IMR-90 (cell line): ENCODE results near the gene HERC6. TPM values are rescaled to one million over a fixed set of nuclear protein-coding genes. Genes with fewer than 3 reads are reported as not detected.

Experiments
- ATAC-seq: fragments of 200-7000 bp; cut with Tn5 transposase; 2 replicates; pipeline ENCODE4 v1.9.1; 2020; ENCODE audit warnings: low read depth, mild to moderate bottlenecking, moderate library complexity
- BruUV-seq: library from RNA; stranded (reverse); fragments of 400-500 nt; replicated peaks from 2 replicates; lab custom pipeline; 2021; lab: Mats Ljungman, UMichigan
- CTCF ChIA-PET: fragments of 300-600 bp; formaldehyde crosslinking; extraction: SDS; loops from one replicate; lab custom pipeline; 2021; ENCODE audit warnings: antibody characterized with exemption; lab: Yijun Ruan, JAX
- POLR2A ChIA-PET: fragments of 300-600 bp; sonication (Branson Sonifier 250); formaldehyde crosslinking; loops from one replicate; lab custom pipeline; 2022; ENCODE audit warnings: antibody characterized with exemption; ENCODE audit not compliant: unreplicated experiment; lab: Charles Lee
- DNase-seq: peaks from one replicate; pipeline ENCODE4 v3.0.0; 2013
- H2AFZ ChIP-seq: replicated peaks from 2 replicates; pipeline ENCODE3; 2013; ENCODE audit warnings: low read length, mild to moderate bottlenecking; ENCODE audit not compliant: poor library complexity
- H2AK5ac ChIP-seq: 2 replicates; pipeline ENCODE4 v1.6.1; 2013; ENCODE audit warnings: low read depth, low read length, inconsistent platforms
- H2AK9ac ChIP-seq: replicated peaks from 2 replicates; pipeline ENCODE3; 2013; ENCODE audit warnings: mild to moderate bottlenecking, low read depth, low read length, moderate library complexity; ENCODE audit not compliant: poor library complexity
- H2BK120ac ChIP-seq: 2 replicates; pipeline ENCODE4 v1.6.1; 2013; ENCODE audit warnings: low read depth, low read length, inconsistent platforms
- H2BK15ac ChIP-seq: 3 replicates; pipeline ENCODE4 v1.6.1; 2013; ENCODE audit warnings: low read depth, low read length, inconsistent platforms
- H2BK20ac ChIP-seq: 2 replicates; pipeline ENCODE4 v1.6.1; 2013; ENCODE audit warnings: low read depth, mild to moderate bottlenecking, inconsistent platforms, low read length, moderate library complexity
- H2BK5ac ChIP-seq: 2 replicates; pipeline ENCODE4 v1.6.1; 2013; ENCODE audit warnings: mild to moderate bottlenecking, low read depth, low read length, inconsistent platforms; ENCODE audit not compliant: poor library complexity, severe bottlenecking
- H3K14ac ChIP-seq: replicated peaks from 2 replicates; pipeline ENCODE4 v1.6.1; 2013; ENCODE audit warnings: low read depth, low read length, inconsistent platforms
- H3K18ac ChIP-seq: 2 replicates; pipeline ENCODE4 v1.6.1; 2013; ENCODE audit warnings: low read depth, low read length, control low read depth
- H3K23ac ChIP-seq: 2 replicates; pipeline ENCODE4 v1.6.1; 2013; ENCODE audit warnings: low read depth, low read length, inconsistent platforms
- H3K27ac ChIP-seq: 2 replicates; pipeline ENCODE4 v1.5.1; 2013; ENCODE audit warnings: mild to moderate bottlenecking, control low read depth, low read length; ENCODE audit not compliant: insufficient read depth
- H3K27me3 ChIP-seq: 2 replicates; pipeline ENCODE4 v1.6.1; 2013; ENCODE audit warnings: low read length; ENCODE audit not compliant: control insufficient read depth, insufficient read depth
- H3K36me3 ChIP-seq: 2 replicates; pipeline ENCODE4 v1.6.1; 2013; ENCODE audit warnings: low read length, mixed read lengths; ENCODE audit not compliant: control insufficient read depth, insufficient read depth
- H3K4ac ChIP-seq: 2 replicates; pipeline ENCODE4 v1.6.1; 2013; ENCODE audit warnings: low read depth, low read length, inconsistent platforms
- H3K4me1 ChIP-seq: 2 replicates; pipeline ENCODE4 v1.6.1; 2013; ENCODE audit warnings: low read length, mixed read lengths; ENCODE audit not compliant: control insufficient read depth, insufficient read depth
- H3K4me2 ChIP-seq: 2 replicates; pipeline ENCODE4 v1.6.1; 2013; ENCODE audit warnings: low read depth, mild to moderate bottlenecking, control low read depth, low read length, moderate library complexity
- H3K4me3 ChIP-seq: 2 replicates; pipeline ENCODE4 v1.5.1; 2013; ENCODE audit warnings: low read depth, mild to moderate bottlenecking, control low read depth, low read length, moderate library complexity; ENCODE audit not compliant: insufficient read depth
- H3K56ac ChIP-seq: 2 replicates; pipeline ENCODE4 v1.6.1; 2013; ENCODE audit warnings: low read length, inconsistent platforms; ENCODE audit not compliant: insufficient read depth; ENCODE audit errors: extremely low read depth
- H3K79me1 ChIP-seq, 2 experiments: 2 replicates each; pipeline ENCODE4 v1.6.1; 2013; ENCODE audit warnings: low read length in 2 of 2, inconsistent platforms in 1 of 2, low read depth in 1 of 2
- H3K9ac ChIP-seq: 2 replicates; pipeline ENCODE4 v1.6.1; 2013; ENCODE audit warnings: low read depth, low read length, control low read depth
- H3K9me1 ChIP-seq: 2 replicates; pipeline ENCODE4 v1.6.1; 2013; ENCODE audit warnings: low read length, inconsistent platforms; ENCODE audit not compliant: insufficient read depth
- H3K9me3 ChIP-seq: 2 replicates; pipeline ENCODE4 v1.6.1; 2013; ENCODE audit warnings: low read length; ENCODE audit not compliant: control insufficient read depth, insufficient read depth
- H4K20me1 ChIP-seq: 2 replicates; pipeline ENCODE4 v1.6.1; 2013; ENCODE audit warnings: low read length, inconsistent platforms; ENCODE audit not compliant: insufficient read depth
- H4K5ac ChIP-seq: 2 replicates; pipeline ENCODE4 v1.6.1; 2013; ENCODE audit warnings: mild to moderate bottlenecking, low read depth, low read length, control low read depth
- H4K8ac ChIP-seq, 2 experiments: 2 replicates each; pipeline ENCODE4 v1.6.1; 2013; ENCODE audit warnings: low read depth in 2 of 2, low read length in 2 of 2, control low read depth in 1 of 2, inconsistent platforms in 1 of 2
- H4K91ac ChIP-seq: 2 replicates; pipeline ENCODE4 v1.6.1; 2013; ENCODE audit warnings: low read depth, low read length, inconsistent platforms; ENCODE audit not compliant: insufficient read depth
- BHLHE40 ChIP-seq: fragments of 150-350 bp; IDR thresholded peaks from 2 replicates; pipeline ENCODE4 v1.6.1; 2016; ENCODE audit warnings: mild to moderate bottlenecking, low read depth, low read length
- CEBPB ChIP-seq: IDR thresholded peaks from 2 replicates; pipeline ENCODE4 v1.6.1; 2012; ENCODE audit warnings: low read depth, low read length, improper control_type of control experiment
- CHD1 ChIP-seq: IDR thresholded peaks from 2 replicates; pipeline ENCODE4 v1.6.1; 2012; ENCODE audit warnings: low read depth, low read length, improper control_type of control experiment
- FOS ChIP-seq: fragments of 150-350 bp; IDR thresholded peaks from 2 replicates; pipeline ENCODE4 v1.6.1; 2016; ENCODE audit warnings: low read depth, low read length
- MAFK ChIP-seq: IDR thresholded peaks from 2 replicates; pipeline ENCODE4 v1.6.1; 2012; ENCODE audit warnings: low read depth, low read length, improper control_type of control experiment
- MAZ ChIP-seq: IDR thresholded peaks from 2 replicates; pipeline ENCODE4 v1.6.1; 2012; ENCODE audit warnings: low read depth, mild to moderate bottlenecking, low read length, improper control_type of control experiment, moderate library complexity, borderline replicate concordance
- MXI1 ChIP-seq: IDR thresholded peaks from 2 replicates; pipeline ENCODE4 v1.6.1; 2012; ENCODE audit warnings: low read depth, mild to moderate bottlenecking, low read length, moderate library complexity, borderline replicate concordance
- NFE2L2 ChIP-seq: fragments of 150-350 bp; IDR thresholded peaks from 2 replicates; pipeline ENCODE4 v1.6.1; 2016; ENCODE audit warnings: low read depth, mild to moderate bottlenecking, low read length
- POLR2A ChIP-seq: IDR thresholded peaks from 2 replicates; pipeline ENCODE4 v1.6.1; 2012; ENCODE audit warnings: mild to moderate bottlenecking, low read depth, low read length
- RAD21 ChIP-seq: IDR thresholded peaks from 2 replicates; pipeline ENCODE4 v1.6.1; 2012; ENCODE audit warnings: low read length, improper control_type of control experiment
- RCOR1 ChIP-seq: IDR thresholded peaks from 2 replicates; pipeline ENCODE4 v1.6.1; 2012; ENCODE audit warnings: mild to moderate bottlenecking, low read length, improper control_type of control experiment; ENCODE audit not compliant: insufficient replicate concordance
- RFX5 ChIP-seq: IDR thresholded peaks from 2 replicates; pipeline ENCODE4 v1.8.0; 2012; ENCODE audit warnings: low read depth, mild to moderate bottlenecking, low read length, moderate library complexity
- SMC3 ChIP-seq: fragments of 150-350 bp; IDR thresholded peaks from 2 replicates; pipeline ENCODE4 v1.6.1; 2016; ENCODE audit warnings: low read depth, mild to moderate bottlenecking, antibody characterized with exemption, low read length, moderate library complexity
- WGBS, 2 experiments: methylation state at CpG; one replicate each; pipeline versions ENCODE4 v1.1.5 to v1.1.7; 2013; ENCODE audit warnings: missing lambda C conversion rate in 2 of 2; ENCODE audit not compliant: insufficient read length in 1 of 2; ENCODE audit errors: extremely low coverage in 2 of 2; 5-methylcytosine and 5-hydroxymethylcytosine counted together
- dilution Hi-C: fragments of 300-500 bp; cut with HindIII; formaldehyde crosslinking; loops from one replicate; pipeline ENCODE4 v1.14.3; 2018; ENCODE audit warnings: low sequenced_read_pairs; ENCODE audit not compliant: unreplicated experiment
- in situ Hi-C: fragments of 300-500 bp; cut with MboI; formaldehyde crosslinking; loops from 3 replicates; pipeline ENCODE4 v1.14.3; 2019; ENCODE audit warnings: low sequenced_read_pairs, inconsistent platforms, mixed read lengths
- intact Hi-C: fragments of 100-400 bp; cut with micrococcal nuclease; formaldehyde crosslinking; loops from 2 replicates; pipeline ENCODE4 v1.10.0; 2022
- polyA plus RNA-seq, 3 experiments: library from polyadenylated mRNA; depleted of rRNA; stranded (reverse); fragments of >200 nt; gene quantifications; 2 replicates each; pipeline ENCODE4 v1.2.3, GENCODE V29; 2012; ENCODE audit warnings: low replicate concordance in 1 of 3
- total RNA-seq: library from RNA; depleted of rRNA; stranded (reverse); fragments of >200 nt; gene quantifications from 2 replicates; pipeline ENCODE4 v1.2.3, GENCODE V29; 2012
- TF ChIP-seq, protein P1 (sequence below): fragments of 150-350 bp; IDR thresholded peaks from 2 replicates; pipeline ENCODE4 v1.6.1; 2017; ENCODE audit warnings: mild to moderate bottlenecking, antibody characterized with exemption, low read length, low read depth
- TF ChIP-seq, protein P2 (sequence below): fragments of 150-350 bp; IDR thresholded peaks from 2 replicates; pipeline ENCODE4 v1.6.1; 2016; ENCODE audit warnings: low read depth, mild to moderate bottlenecking, low read length, moderate library complexity, borderline replicate concordance
- TF ChIP-seq, protein P3 (sequence below): conservative IDR thresholded peaks from 2 replicates; pipeline ENCODE4 v1.5.1; 2012; ENCODE audit warnings: mild to moderate bottlenecking, low read depth, low read length, improper control_type of control experiment

Gene HERC6
- total and polyA plus RNA-seq, 2 of the 4 experiments (the other 2 are of a cell fraction) = 0.53 to 1.6 TPM

GRCh38 chr4:88467392-88467791 lies 88.7 kb downstream of the HERC6 start:
- ATAC-seq = no peak
- no peak overlapping the region for H3K18ac ChIP-seq
- CTCF ChIA-PET = no interaction called here

More at GRCh38 chr4:88467392-88467791, 88.7 kb downstream of the HERC6 start:
- POLR2A ChIA-PET = no interaction called here
- Histone ChIP-seq H4K5ac (no peak overlapping the region), H2BK5ac (no peak overlapping the region), H2AK5ac (no peak overlapping the region), H2BK15ac (no peak overlapping the region), H2AFZ (no peak overlapping the region), H3K4me2 (no peak overlapping the region), H2BK120ac (no peak overlapping the region), H4K8ac (no peak overlapping the region), H3K4ac (no peak overlapping the region), H3K36me3 (no peaks in the 10 kb centered on the region), H2AK9ac (no peak overlapping the region), H3K56ac (no peak overlapping the region), H3K14ac (no peak overlapping the region), H3K27ac (no peak overlapping the region), H2BK20ac (no peak overlapping the region), H3K9me1 (no peaks in the 10 kb centered on the region), H3K4me3 (no peak overlapping the region), H3K9me3 (no peaks in the 10 kb centered on the region), H4K91ac (no peak overlapping the region), H3K23ac (no peak overlapping the region), H3K79me1 (no peaks in the 10 kb centered on the region), H3K27me3 (peaks cover 2% of the 10 kb centered on the region), H3K4me1 (no peaks in the 10 kb centered on the region), H4K20me1 (no peaks in the 10 kb centered on the region), H3K9ac (no peak overlapping the region)
- no peak for DNase-seq
- dilution Hi-C loops = no loop called here
- WGBS, 2 experiments = no CpG with 5 or more reads among the region's 2 CpGs
- no TSS peak for BruUV-seq
- TF ChIP-seq RFX5 (no peak), RCOR1 (no peak), MAFK (no peak), BHLHE40 (no peak), RAD21 (no peak), SMC3 (no peak), MXI1 (no peak), NFE2L2 (no peak), CEBPB (no peak), MAZ (no peak), FOS (no peak), POLR2A (no peak), CHD1 (no peak)
- TF ChIP-seq, protein P1, sequence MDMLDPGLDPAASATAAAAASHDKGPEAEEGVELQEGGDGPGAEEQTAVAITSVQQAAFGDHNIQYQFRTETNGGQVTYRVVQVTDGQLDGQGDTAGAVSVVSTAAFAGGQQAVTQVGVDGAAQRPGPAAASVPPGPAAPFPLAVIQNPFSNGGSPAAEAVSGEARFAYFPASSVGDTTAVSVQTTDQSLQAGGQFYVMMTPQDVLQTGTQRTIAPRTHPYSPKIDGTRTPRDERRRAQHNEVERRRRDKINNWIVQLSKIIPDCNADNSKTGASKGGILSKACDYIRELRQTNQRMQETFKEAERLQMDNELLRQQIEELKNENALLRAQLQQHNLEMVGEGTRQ = no peak
- TF ChIP-seq, protein P2, sequence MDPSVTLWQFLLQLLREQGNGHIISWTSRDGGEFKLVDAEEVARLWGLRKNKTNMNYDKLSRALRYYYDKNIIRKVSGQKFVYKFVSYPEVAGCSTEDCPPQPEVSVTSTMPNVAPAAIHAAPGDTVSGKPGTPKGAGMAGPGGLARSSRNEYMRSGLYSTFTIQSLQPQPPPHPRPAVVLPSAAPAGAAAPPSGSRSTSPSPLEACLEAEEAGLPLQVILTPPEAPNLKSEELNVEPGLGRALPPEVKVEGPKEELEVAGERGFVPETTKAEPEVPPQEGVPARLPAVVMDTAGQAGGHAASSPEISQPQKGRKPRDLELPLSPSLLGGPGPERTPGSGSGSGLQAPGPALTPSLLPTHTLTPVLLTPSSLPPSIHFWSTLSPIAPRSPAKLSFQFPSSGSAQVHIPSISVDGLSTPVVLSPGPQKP = no peak
- TF ChIP-seq, protein P3, sequence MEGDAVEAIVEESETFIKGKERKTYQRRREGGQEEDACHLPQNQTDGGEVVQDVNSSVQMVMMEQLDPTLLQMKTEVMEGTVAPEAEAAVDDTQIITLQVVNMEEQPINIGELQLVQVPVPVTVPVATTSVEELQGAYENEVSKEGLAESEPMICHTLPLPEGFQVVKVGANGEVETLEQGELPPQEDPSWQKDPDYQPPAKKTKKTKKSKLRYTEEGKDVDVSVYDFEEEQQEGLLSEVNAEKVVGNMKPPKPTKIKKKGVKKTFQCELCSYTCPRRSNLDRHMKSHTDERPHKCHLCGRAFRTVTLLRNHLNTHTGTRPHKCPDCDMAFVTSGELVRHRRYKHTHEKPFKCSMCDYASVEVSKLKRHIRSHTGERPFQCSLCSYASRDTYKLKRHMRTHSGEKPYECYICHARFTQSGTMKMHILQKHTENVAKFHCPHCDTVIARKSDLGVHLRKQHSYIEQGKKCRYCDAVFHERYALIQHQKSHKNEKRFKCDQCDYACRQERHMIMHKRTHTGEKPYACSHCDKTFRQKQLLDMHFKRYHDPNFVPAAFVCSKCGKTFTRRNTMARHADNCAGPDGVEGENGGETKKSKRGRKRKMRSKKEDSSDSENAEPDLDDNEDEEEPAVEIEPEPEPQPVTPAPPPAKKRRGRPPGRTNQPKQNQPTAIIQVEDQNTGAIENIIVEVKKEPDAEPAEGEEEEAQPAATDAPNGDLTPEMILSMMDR = no peak
- intact Hi-C loops = no loop called here
- in situ Hi-C loops = no loop called here
